SIG-M5 (cell line): ENCODE results near the gene MAB21L4.

Source experiments
- DNase-seq: peaks from one replicate; lab custom pipeline; 2025; lab: John Stamatoyannopoulos, UW

Gene MAB21L4

DNA sequence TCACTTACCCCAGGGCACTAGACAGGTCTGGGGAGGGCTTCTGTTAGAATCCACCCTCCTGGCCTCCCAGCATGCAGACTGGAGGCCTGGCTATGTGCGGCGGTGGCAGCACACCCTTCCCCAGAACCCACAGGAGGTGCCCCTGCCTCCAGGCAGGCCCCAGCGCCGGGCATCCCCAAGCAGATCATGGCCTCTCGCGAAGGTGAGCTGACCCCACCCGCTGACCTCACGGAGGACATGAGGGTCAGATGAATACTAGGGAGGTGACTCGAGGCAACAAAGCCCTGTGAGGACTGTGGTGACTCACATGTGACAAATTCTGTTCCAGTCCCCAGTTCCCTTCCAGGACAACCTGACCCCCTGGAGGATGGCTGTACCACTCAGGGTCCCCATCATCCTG, 1.9 kb downstream of the MAB21L4 start:
- no peak for DNase-seq

DNA sequence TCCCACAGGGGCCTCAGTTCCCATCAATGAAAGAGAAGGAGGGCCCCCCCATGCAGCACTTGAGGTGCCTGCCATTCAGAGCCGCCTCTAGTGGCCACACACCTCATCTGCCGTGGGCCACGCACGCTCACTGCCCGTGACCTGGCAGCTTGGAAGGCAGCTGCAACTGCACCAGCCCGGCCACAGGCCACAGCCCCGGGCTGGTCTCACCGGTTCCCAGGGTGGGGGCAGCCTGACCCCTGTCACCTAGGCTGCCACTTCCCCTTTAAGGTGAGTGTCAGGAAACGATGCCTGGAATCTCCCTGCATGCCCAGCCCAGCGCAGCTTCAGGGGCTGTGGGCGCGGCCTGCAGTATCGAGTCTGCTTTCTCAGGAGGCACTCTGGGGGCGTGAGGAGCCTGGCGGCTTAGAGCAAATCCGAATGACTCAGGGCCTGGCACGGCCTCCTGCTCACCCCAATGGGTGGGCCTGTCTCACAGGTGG, 2.6 kb downstream of the MAB21L4 start:
- DNase-seq: no peak

DNA sequence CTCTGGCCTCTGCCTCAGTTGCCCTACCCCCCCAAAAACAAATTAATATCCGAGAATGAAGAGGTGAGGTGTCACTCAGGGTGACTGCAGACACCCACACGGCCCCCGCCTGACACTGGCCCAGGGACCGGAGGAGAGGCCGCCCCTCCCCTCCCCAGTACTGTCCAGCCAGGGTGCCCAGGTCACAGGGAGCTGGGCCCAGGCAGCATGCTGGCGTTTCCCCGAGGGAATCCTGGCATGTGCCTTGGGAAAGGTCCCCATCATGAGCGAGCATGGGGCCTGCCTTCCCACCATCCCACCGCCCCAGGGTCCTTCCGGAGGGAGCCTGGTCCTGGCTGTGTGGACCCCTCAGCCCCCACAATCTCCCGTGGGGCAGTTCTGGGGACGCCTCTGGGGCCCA, 3.0 kb downstream of the MAB21L4 start:
- DNase-seq: no peak

DNA sequence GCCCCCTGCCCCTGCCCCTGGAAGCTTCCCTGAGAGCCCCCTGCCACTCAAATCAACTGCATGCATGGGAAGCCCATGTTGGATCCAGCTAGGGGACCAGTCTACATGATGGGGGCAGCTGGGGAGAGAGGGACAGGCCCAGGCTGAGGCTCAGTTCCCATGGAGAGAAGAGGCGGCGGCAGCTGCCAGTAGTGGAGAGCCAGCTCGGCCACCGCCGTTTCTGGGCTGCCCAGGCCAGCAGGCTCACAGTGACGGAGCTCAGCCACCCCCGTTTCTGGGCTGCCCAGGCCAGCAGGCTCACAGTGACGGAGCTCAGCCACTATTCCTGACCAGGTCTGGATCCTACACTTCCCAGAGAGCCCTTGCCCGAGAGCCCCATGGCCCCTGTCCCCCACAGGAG, 3.6 kb downstream of the MAB21L4 start:
- DNase-seq: no peak

DNA sequence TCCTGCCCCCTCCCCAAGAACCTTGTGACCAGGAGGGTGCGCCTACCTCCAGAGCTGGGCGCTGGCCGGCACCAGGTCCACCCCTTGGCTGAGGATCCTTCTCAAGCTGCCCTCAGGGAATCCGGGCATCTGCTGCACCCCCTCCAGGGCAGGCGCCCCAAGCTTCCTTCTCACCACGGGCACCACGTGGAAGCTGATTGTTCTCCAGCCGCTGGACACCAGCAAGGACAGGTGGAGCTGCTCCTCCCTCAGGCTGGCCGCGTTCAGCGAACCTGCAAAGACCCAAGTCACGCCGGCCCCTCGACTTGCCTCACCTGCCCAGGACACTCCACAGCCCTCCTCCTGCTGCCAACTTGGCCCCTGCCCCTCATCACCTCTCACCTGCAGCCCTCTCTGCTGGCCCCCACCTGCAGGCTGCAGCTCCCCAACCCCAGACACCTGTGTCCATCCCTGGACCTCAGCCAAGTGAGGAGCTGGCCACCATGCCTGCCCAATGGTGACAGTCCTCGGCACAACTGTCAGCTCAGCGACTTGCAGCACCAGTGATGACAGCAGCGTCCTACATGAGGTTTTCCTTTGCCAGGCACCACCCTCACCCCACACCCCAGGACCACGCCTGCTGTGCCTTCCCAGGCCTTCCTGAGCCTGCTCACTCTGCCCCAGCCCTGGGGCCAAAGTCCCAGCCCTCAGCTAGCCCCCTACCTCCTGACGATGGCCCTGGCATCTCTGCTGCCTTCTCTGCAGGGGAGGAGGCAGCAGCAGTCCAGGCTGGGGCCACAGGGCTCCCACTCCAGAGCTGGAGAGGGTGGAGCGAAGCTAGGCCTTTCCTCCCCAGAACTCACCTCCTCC, 4.2 kb downstream of the MAB21L4 start:
- no peak for DNase-seq

DNA sequence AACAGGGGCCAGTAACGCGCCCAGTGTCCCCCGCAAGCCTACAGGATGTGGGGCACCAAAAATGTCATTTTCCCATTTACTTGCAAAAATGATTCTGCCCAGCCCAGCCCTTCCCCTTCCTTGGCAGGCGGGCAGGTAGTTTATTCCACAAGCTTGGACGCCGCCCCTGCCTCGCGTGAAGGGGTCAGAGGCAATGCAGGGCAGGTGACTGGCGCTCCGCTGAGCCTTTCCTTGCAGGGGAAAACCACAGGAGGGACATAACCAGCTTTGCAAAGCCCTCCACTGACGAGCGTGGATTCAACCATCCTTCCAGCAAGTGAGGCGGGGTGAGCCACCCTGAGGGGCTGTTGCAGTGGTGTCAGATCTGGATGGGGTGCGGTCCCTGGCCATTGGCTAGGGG, 5.3 kb downstream of the MAB21L4 start:
- no peak for DNase-seq

DNA sequence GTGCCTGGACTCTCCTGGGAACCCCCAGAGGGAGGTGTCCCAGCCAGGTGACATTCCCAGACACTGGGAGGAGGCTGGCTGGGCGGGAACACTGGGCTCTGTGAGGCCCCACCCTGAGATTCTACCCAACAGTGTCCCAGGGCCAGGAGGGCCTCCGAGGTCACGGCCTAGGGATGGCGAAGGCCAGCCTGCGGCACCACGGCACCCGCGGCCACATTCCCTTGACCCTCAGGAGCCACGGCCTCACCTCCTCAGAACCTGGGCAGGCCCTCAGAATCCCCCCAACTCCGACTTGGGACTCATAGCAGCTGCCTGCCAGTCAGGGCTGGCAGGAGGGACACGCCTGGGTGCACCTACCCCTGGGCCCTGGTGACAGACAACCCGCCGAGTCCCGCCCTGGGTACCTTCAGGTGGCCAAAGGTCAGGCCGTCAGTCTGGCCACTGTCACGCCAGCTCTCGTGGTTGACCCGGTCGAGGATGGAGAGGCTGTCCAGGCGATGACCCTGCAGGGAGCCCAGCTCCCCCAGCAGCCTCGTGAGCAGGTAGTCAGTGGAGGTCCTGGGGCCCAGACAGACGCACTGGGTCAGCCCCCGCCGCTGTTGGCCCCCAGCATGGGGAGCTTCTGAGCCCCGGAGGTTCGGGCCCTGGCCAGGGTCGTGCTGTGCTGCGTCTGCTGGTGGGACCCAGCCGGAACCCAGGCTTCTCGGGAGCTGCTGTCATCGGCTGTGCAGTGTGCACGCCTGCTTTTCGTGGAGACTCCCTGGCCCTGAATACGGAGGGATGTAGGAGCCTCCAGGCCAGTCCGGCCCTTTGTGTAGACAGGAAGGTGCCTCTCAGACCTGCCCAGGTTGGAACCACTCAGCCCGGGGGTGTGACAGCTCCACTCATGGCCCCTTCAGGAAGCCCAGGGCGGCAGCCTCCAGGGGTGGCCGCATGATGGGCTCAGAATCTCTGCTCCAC, 6.1 kb downstream of the MAB21L4 start:
- no peak for DNase-seq

DNA sequence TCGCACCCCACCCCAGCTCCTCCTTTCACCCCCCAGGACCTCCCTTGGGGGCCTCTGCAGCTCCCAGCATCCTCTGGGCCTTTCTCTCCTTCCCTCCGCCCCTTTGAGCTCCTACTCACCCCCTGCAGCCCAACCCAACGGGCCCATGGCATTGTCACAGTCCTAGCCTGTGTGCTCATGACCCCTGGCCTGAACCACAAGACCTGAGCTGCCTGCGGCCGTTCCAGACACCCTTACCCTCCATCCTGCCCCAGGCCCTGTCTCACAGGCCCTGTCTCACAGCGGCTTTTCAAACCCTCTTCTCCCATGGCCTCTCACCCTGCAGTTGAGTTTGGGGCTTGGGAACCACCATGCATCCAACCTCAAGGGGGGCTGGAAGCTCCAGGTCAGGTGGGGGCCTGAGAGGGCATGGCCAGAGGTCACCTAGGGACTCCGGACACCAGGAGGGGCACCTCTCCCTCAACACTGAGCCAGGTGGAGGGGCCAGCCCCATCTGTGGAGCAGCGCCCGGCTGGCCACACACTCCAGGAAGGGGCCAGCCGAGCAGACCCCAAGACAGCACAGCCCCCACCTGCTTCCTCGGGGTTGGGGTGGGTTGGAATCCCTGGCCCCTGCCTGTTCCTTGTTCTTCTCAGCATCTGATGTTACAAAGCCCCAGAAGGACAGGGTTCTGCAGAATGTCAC, 6.9 kb downstream of the MAB21L4 start:
- no peak for DNase-seq

DNA sequence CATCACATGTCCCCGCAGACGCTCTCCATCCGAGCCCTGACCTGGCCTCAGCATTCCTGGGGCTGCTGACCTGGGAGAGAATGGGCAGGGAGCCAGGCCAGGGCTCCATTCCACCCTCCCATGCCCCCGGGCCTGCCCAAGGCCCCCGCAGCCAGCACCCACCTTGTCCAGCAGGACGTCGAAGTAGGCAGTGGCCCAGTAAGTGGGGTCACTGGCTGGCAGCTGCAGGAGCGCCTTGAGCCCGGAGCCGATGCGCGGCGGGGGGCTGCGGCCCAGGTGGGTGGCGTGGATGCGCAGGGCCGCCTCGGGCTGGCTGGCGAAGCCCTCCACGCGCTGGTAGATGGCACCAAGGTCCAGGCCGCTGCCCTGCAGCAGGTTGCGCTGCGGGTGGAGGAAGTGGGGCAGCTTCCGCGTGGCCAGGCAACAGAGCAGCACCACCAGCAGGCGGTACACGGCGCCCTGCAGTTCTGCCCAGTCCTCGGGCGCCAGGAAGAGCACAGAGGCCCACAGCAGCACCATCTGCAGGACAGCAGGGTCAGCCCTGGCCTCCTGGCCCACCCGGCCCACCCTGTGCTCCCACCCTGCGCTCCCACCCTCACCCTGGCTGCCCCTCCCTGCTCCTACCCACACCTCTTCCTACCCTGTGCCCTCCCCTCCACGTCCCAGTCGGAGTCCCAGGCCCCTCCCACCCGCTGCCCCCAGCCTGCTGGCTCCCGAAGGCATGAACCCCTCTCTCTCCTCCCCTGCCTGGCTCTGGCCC, 7.6 kb downstream of the MAB21L4 start:
- DNase-seq: no peak

DNA sequence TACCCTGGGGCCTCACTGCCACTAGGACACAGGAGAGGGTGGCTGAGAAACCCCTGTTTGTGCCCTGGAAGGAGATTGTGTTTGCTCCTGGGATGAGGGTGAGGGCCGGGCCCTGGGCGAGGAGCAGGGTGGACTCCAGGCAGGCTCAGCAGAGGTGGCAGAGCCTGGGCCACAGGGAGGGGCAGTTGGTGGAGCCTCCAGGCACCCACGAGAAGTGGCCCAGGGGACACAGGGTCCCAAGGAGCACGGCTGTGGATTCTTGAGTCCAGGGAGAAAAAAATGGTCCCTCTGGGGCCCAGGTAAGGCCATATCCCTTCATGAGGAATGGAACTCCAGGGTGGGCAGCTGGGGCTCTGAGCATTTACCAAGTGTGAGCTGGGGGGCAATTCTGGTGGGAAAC, 8.3 kb downstream of the MAB21L4 start:
- no peak for DNase-seq

DNA sequence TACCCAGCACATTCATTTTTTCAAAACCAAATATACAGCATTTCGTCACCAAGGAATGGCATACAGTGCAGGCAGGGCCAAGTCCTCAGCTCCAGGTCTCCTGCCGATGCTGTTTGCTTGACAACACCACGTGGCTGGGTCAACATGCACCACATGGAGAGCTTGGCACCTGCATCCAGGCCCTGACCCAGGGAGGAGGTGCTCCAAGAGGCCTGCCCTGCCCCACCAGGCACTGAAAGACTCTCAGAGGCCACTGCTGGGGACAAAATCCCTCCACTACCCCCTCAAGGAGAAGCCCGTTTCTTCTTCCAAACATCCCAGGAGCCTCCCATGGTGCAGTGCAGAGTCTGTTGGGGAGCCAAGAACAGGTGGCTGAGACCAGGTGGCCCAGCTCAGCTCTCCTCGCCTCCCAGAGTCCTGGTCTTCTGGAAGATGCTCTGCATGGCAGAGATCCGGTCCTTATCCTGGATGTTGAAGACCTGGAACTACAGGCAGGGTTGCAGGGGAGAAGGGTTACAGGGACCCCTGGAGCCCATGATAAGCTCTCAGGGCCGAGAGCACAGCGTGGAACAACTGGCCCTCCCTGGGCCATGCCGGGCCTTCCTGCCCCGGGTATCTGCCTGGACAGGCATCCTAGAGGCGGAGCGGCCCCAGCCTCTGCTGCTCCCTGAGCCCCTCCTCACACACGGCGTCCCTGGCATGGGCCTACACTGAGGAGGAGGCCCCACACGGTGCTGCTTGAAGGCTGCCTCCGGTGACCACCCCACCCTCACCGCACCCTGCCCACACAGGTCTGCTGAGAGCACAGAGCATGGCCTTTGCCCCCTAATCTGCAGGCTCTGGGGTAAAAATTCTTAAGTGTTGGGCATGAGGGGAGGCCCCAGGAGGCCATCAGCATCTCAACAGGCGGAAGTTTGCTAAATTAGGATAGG, 9.0 kb downstream of the MAB21L4 start:
- DNase-seq: no peak

DNA sequence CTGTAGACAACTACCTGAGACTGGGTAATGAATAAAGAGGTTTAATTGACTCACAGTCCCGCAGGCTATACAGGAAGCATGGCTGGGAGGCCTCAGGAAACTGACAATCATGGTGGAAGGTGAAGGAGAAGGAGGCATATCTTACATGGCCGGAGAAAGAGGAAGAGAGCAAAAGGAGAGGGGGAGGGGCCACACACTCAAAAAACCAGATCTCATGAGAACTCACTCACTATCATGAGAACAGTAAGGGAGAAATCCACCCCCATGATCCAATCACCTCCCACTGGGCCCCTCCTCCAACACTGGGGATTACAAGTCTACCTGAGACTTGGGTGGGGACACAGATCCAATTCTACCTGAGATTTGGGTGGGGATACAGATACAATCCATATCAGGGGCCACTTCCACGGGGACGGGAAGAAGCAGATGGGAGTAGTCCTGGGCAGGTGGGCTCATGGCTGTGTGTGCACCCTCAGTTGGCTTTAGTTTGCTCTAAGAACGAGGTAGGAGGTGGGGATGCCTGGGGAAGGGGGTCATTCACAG, 9.9 kb downstream of the MAB21L4 start:
- DNase-seq: no peak

DNA sequence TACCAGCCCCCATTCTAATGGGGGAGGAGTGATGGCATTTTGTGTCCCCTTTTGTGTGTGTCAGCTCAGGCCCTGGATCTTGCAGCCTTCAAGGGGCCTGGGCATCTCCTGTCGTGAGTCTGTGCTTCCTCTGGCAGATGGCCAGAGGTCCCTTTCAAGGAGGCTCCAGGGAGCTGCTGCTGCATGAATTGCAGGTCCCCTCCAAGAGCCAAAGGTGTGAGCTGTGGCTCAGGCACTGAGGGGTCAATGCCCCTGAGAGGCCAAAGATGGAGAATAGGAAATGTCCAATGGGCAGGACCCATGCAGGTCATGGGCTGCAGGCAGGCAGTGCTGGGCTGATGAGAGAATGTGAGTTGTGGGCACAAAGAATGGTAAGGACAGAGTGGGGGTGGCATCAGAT, 10.4 kb downstream of the MAB21L4 start:
- no peak for DNase-seq

DNA sequence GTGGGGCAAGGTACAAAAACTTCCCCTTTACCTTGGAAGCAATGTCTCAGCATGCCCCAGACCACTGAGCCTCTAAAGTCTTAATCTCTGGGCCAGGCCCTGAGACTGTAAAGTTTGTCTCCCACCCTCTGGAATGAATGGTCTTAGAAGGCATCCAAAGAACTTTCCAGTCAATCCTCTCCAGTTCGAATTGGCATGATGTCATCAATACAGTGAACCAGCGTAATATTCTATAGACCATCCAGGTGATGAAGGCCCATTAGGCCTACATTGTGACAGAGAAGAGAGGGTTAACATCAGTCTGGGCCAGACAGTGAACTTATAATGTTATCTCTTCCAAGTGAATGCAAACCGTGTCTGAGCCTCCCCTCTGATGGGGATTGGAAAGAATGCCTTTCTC, 11.2 kb downstream of the MAB21L4 start:
- DNase-seq: no peak

DNA sequence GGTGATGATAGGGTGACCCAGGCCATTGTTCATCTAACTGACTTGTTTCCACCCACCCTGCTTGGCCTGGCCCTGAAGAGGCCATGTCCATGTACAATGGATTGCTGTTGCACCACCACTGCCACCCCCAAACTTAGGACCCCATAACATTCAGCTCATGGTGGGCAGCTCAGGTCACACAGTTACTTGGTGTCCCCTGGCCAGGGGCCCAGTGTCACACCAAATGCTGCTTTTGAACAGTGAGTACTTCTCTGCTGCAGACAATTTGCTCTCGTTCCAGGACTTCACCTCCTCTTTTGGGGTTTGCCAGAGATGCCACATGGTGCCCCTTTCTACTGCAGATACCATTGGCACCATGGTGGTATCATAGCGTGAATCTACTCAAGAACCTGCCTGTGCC, 11.7 kb downstream of the MAB21L4 start:
- no peak for DNase-seq

DNA sequence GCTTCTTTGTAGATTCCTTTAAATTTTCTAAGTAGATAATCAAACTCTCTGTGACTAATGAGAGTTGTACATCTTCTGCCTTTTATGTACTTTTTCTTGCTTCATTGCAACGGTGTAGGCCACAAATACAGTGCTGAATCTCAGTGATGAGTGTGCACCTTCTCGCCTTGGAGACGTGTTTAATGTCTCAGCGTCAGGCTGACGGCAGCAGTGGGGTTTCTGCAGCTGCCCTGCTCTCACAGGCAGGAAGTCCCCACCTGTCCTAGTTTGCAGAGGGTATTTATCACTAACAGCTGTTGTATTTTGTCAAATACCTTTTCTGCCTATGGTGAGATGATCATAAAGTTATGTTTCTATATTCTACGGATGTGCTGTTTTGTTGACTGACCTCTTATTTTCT, 14.0 kb downstream of the MAB21L4 start:
- DNase-seq: no peak

DNA sequence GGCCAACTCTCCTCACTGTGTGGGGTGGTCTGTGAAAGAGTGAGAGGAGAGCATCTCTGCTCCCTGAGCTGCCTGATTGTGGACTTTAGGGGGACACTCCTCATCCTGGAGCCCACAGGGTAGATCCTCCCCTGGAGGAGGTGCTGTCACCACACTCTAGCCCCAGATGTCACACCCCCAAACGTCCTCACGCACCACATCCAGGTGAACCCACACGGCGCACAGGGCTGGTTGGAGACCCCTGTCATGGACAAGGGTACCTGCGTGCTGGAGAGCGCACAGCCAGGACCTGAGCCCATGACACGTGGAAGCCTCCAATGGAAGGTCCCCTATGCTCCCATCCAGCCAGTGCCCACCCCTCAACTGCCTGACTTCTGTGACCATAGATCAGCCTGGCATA, 16.9 kb downstream of the MAB21L4 start:
- DNase-seq: no peak

DNA sequence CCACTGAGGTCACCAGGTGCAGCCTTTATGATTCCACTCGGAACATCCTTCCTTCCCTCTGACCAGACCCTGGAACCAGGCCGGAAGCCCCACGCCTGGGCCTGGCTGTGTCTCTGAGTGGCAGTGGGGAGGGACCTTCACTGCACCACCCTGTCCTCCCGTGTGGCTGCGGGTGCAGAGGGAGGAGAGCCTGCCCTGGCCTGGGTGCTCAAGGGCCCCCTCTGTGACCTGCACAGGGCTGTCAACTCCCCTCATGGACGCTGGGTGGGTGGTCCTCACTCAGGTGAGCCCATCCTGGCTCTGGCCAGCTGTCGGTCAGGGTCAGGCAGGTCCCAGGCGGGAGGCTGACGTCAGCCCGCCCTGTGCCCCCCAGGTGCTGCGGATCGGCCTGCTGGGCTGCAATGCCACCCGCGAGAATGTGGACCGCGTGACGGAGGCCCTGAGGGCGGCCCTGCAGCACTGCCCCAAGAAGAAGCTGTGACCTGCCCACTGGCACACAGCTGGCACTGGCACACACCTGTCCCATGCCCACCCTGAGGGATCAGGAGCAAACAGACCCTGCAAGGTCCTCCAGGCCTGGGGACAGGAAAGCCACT, 17.5 kb downstream of the MAB21L4 start:
- no peak for DNase-seq

DNA sequence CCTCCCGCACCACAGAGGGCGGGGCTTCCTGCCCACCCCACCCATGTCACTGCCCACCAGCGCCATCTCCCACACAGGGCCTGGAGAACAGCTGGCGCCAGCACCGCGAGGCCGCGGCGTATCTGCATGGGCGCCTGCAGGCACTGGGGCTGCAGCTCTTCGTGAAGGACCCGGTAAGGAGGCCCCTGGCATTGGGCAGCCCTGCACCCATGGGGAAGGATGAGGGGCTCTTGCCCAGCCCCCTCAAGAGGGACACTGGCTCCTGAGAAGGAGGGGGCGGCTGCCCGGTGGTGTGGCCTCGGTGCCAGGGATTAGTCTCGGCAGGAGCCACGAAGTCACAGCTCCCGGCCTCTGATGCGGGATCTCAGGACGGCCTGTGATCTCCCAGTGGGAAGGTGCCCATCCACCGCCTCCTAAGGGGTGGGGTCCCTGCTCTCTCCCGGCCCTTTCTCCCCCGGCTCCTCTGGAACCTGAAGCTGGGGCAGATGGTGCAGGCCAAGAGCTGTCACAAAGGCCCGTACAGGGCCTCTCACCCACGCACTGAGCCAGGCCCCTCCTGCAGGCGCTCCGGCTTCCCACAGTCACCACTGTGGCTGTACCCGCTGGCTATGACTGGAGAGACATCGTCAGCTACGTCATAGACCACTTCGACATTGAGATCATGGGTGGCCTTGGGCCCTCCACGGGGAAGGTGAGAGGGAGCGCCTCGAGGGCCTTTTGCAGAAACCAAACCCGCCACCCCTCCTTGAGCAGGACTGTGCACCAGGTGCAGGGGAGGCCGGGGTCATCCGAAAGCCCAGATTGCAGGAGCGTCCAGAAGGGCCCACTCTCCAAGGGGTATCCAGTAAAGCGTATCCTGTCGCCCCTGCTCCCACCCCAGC, 18.3 kb downstream of the MAB21L4 start:
- DNase-seq: no peak
